Spleen (tissue), 11 donors: ENCODE data around the gene ASCC3. TPM values are rescaled to one million over a fixed set of nuclear protein-coding genes. Genes with fewer than 3 reads are reported as not detected.

Experiments
- DNase-seq: peaks from one replicate; pipeline ENCODE4 v3.0.0-alpha.2; 2020
- H3K27ac ChIP-seq, 8 donors: fragments of 200-600 bp; sonication (generic) in 7 of 8; 1 replicate in 4 of 8; 2 replicates in 4 of 8; pipeline versions ENCODE4 v1.5.0 to v1.8.0; 2016 to 2021; ENCODE audit warnings: inconsistent platforms in 4 of 8, mild to moderate bottlenecking in 4 of 8, moderate library complexity in 1 of 8
- H3K27me3 ChIP-seq, 7 donors: fragments of 200-600 bp; sonication (generic) in 6 of 7; replicated peaks in 1 of 7; 1 replicate in 4 of 7; 2 replicates in 3 of 7; pipeline versions ENCODE4 v1.5.0 to v1.8.0; 2016 to 2021; ENCODE audit warnings: inconsistent platforms in 3 of 7, mild to moderate bottlenecking in 1 of 7
- H3K36me3 ChIP-seq, 6 donors: fragments of 200-600 bp; sonication (generic) in 5 of 6; 1 replicate in 4 of 6; 2 replicates in 2 of 6; pipeline versions ENCODE4 v1.5.0 to v1.8.0; 2016 to 2021; ENCODE audit warnings: inconsistent platforms in 2 of 6
- H3K4me1 ChIP-seq, 6 donors: fragments of 200-600 bp; sonication (generic) in 5 of 6; 1 replicate in 3 of 6; 2 replicates in 3 of 6; pipeline versions ENCODE4 v1.5.0 to v1.8.0; 2016 to 2021; ENCODE audit warnings: inconsistent platforms in 3 of 6
- H3K4me3 ChIP-seq, 8 donors: fragments of 200-600 bp; sonication (generic) in 7 of 8; 1 replicate in 4 of 8; 2 replicates in 4 of 8; pipeline versions ENCODE4 v1.5.0 to v1.8.0; 2016 to 2021; ENCODE audit warnings: inconsistent platforms in 4 of 8, mild to moderate bottlenecking in 4 of 8, moderate library complexity in 2 of 8
- H3K9me3 ChIP-seq, 8 donors: fragments of 200-600 bp; sonication (generic) in 7 of 8; 1 replicate in 4 of 8; 2 replicates in 4 of 8; pipeline versions ENCODE4 v1.5.0 to v1.8.0; 2016 to 2021; ENCODE audit warnings: inconsistent platforms in 4 of 8
- POLR2A ChIP-seq, 3 donors: fragments of 450-650 bp; IDR thresholded peaks; one replicate each; pipeline ENCODE4 v1.5.1; 2017; ENCODE audit warnings: antibody characterized with exemption in 3 of 3, mild to moderate bottlenecking in 1 of 3
- POLR2AphosphoS5 ChIP-seq, 3 donors: sonication (generic); formaldehyde crosslinking; IDR thresholded peaks; one replicate each; pipeline ENCODE4 v1.5.1; 2017; ENCODE audit warnings: antibody characterized with exemption in 3 of 3
- WGBS, 5 donors: extraction: QIAGEN DNeasy Blood & Tissue Kit in 3 of 5; methylation state at CpG; one replicate each; pipeline versions ENCODE4 v1.1.5 to v1.1.7; 2013 to 2018; 5-methylcytosine and 5-hydroxymethylcytosine counted together
- intact Hi-C: fragments of 100-400 bp; cut with DNase I; formaldehyde crosslinking; loops from one replicate; pipeline ENCODE4 v1.15.0; 2023; ENCODE audit warnings: low total_unique reads
- polyA plus RNA-seq, 3 donors: library from polyadenylated mRNA; stranded (reverse); fragments of 200-250 nt; gene quantifications; one replicate each; pipeline ENCODE4 v1.2.1, GENCODE V29; 2013
- total RNA-seq, 7 donors: library from RNA; depleted of rRNA in 3 of 7; stranded (reverse); fragments of >200 nt in 3 of 7; fragmentation: NEBNext Ultra II Directional in 4 of 7; extraction: Animal tissue kit (Norgen Biotek cat#: 25700) in 4 of 7; gene quantifications; one replicate each; pipeline versions ENCODE4 v1.1.0 to v1.2.1, GENCODE V29; 2016 to 2021
- TF ChIP-seq, protein P1 (sequence below), 11 experiments: fragments of 200-600 bp in 7 of 11; fragments of 450-650 bp in 4 of 11; sonication (generic) in 4 of 11; IDR thresholded peaks in 8 of 11; conservative IDR thresholded peaks in 3 of 11; 1 replicate in 7 of 11; 2 replicates in 4 of 11; pipeline versions ENCODE4 v1.4.0 to v1.8.0; 2016 to 2021; ENCODE audit warnings: antibody characterized with exemption in 11 of 11, inconsistent platforms in 4 of 11, mild to moderate bottlenecking in 1 of 11
- donor health status: healthy with polysubstance abuse.
- donor health status: DM: no; HTN: no; CAD: no; lungs with moderate emphysema.
- donor health status: DM: no; HTN: no; CAD: no.
- donor health status: Bipolar disorder and iron deficiency.
- donor health status: healthy.
- donor health status: DM: no; HTN: no; CAD: no.
- donor health status: DM: yes; HTN: yes; CAD: no.

ASCC3 gene
- total and polyA plus RNA-seq, 10 donors, result 7.9 to 52.4 (median 40.8) TPM

DNA sequence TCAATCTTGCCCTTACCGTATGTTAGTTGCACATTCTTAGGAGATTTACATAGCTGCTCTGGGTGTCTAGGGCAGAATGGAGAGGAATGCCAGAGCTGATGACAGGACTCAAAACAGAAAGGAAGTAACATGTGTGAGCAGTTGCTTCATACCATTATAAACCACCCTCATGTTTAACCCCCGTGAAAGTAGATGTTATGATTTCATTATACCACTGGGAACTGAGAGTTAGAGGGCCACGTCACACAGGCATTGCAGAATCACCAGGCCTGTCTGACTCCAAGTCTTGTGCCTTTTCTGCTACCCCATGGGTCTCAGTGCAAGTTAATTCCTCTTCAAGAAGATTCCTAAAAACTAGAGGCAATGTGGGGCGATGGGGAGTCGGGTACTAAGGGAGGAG lies 392.9 kb downstream of the ASCC3 start:
- WGBS, 5 donors, result 68 to 84% (median 74%) methylated on average over 5 of the region's 5 CpGs
- DNase-seq, result no peak
- peaks cover 0 to 57% (median 4%) of the 10 kb centered on the region in 7 donors for H3K27me3 ChIP-seq
- no peaks in the 10 kb centered on the region for H3K4me1 ChIP-seq
- intact Hi-C loops, result no loop called here
- H3K27ac ChIP-seq, result no peak overlapping the region
- no peaks in the 10 kb centered on the region for H3K9me3 ChIP-seq
- H3K36me3 ChIP-seq, result no peaks in the 10 kb centered on the region
- no peak for TF ChIP-seq POLR2A (IDR thresholded peaks at IDR 0.05)
- TF ChIP-seq, protein P1, sequence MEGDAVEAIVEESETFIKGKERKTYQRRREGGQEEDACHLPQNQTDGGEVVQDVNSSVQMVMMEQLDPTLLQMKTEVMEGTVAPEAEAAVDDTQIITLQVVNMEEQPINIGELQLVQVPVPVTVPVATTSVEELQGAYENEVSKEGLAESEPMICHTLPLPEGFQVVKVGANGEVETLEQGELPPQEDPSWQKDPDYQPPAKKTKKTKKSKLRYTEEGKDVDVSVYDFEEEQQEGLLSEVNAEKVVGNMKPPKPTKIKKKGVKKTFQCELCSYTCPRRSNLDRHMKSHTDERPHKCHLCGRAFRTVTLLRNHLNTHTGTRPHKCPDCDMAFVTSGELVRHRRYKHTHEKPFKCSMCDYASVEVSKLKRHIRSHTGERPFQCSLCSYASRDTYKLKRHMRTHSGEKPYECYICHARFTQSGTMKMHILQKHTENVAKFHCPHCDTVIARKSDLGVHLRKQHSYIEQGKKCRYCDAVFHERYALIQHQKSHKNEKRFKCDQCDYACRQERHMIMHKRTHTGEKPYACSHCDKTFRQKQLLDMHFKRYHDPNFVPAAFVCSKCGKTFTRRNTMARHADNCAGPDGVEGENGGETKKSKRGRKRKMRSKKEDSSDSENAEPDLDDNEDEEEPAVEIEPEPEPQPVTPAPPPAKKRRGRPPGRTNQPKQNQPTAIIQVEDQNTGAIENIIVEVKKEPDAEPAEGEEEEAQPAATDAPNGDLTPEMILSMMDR (IDR thresholded peaks at IDR 0.05 in 8 of 11, conservative IDR thresholded peaks at IDR 0.05 in 3 of 11), result no peak
- TF ChIP-seq POLR2AphosphoS5 (IDR thresholded peaks at IDR 0.05), result no peak
- H3K4me3 ChIP-seq, result no peak overlapping the region

DNA sequence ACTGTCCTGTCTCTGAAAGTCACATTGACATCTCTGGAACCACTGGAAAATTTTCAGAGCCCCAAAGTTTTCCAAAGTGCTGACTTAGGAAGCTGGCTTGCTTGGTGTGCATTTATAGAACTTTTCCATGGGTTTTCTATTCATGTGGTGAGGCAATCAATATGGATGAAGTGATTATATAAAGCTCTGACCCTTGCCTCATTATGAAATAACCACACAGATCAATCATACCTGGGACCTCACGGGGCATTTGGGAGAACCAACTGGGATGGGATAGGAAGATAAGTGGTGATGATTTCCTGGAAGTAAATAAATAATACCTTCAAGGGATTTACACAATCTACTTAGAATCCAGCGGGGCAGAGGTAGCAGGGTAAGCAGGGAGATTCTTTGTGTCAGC lies 393.5 kb downstream of the ASCC3 start:
- H3K9me3 ChIP-seq, result no peaks in the 10 kb centered on the region
- H3K4me1 ChIP-seq, result no peaks in the 10 kb centered on the region
- DNase-seq, result no peak
- H3K27me3 ChIP-seq, result peaks cover 0 to 51% (median 4%) of the 10 kb centered on the region in 7 donors
- 80 to 89% (median 84%) methylated on average over 2 of the region's 2 CpGs for WGBS, 5 donors
- intact Hi-C loops, result no loop called here
- H3K36me3 ChIP-seq, result no peaks in the 10 kb centered on the region
- no peak overlapping the region for H3K27ac ChIP-seq
- no peak for TF ChIP-seq POLR2A (IDR thresholded peaks at IDR 0.05)
- TF ChIP-seq POLR2AphosphoS5 (IDR thresholded peaks at IDR 0.05), result no peak
- TF ChIP-seq, protein P1 (IDR thresholded peaks at IDR 0.05 in 8 of 11, conservative IDR thresholded peaks at IDR 0.05 in 3 of 11), result no peak
- H3K4me3 ChIP-seq, result no peak overlapping the region

DNA sequence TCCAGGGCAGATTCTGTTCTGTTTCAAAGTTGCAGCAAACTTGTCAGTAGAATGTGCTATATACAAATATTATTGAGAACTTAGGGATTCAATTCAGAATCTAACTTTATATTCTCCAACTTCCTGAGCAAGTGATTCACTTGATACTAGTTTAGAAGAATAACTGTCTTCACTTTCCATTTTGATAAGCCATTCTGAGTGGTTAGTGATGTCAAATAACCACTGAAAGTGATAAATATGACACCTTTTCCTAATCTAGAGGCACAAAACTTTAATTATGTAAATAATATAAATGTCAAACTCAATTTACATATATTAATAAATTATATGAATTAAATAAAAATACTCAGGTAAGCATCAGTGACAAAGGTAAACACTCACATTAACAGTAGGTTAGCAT lies 395.9 kb downstream of the ASCC3 start:
- Histone ChIP-seq H3K9me3 (no peaks in the 10 kb centered on the region), H3K27me3 (peaks cover 0 to 32% (median 0%) of the 10 kb centered on the region in 7 donors), H3K4me1 (no peaks in the 10 kb centered on the region), H3K4me3 (no peak overlapping the region), H3K27ac (no peak overlapping the region), H3K36me3 (no peaks in the 10 kb centered on the region)
- intact Hi-C loops, result no loop called here
- no peak for TF ChIP-seq POLR2A (IDR thresholded peaks at IDR 0.05)
- no peak for TF ChIP-seq POLR2AphosphoS5 (IDR thresholded peaks at IDR 0.05)
- TF ChIP-seq, protein P1 (IDR thresholded peaks at IDR 0.05 in 8 of 11, conservative IDR thresholded peaks at IDR 0.05 in 3 of 11), result no peak
- no peak for DNase-seq

DNA sequence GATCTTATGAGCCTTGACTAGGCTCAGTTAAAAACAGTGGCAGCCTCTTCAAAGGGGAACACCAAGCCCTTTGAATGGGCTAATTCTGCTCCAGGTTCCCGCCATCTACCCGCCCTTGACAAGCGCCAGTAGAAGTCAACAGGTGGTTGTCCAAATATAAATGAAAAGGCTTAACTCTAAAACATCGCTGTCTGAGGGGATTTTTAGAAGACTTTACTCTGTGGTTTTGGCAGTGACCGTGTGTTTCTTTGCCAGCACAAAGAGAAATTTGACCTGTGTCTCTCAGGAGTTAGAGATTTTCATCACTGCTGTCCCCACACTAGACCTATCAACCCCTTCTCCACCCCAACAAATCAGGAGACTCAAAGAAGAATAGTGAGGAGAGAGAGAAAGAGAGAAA lies 396.7 kb downstream of the ASCC3 start:
- intact Hi-C loops, result loop anchor here (5.0 kb wide), 1 partner anchor 372 kb away; no protein-coding TSS in a partner anchor
- Histone ChIP-seq H3K4me3 (no peak overlapping the region), H3K27ac (no peak overlapping the region), H3K36me3 (no peaks in the 10 kb centered on the region), H3K27me3 (peaks cover 0 to 25% (median 0%) of the 10 kb centered on the region in 7 donors), H3K9me3 (no peaks in the 10 kb centered on the region), H3K4me1 (no peaks in the 10 kb centered on the region)
- TF ChIP-seq, protein P1 (IDR thresholded peaks at IDR 0.05 in 8 of 11, conservative IDR thresholded peaks at IDR 0.05 in 3 of 11), result no peak
- DNase-seq, result no peak
- 69 to 86% (median 77%) methylated on average over 5 of the region's 5 CpGs for WGBS, 5 donors
